ENCODE results near the gene PRKACB. TPM values are rescaled to one million over a fixed set of nuclear protein-coding genes. Genes with fewer than 3 reads are reported as not detected.
"Not testable (repeated sequence)": the region's sequence is repeated elsewhere in the genome, so short reads cannot be mapped to it uniquely, and the experiment has no call there.

PRKACB gene
- total RNA-seq, result 10 to 100 TPM; 20.1 to 22.7 TPM

DNA sequence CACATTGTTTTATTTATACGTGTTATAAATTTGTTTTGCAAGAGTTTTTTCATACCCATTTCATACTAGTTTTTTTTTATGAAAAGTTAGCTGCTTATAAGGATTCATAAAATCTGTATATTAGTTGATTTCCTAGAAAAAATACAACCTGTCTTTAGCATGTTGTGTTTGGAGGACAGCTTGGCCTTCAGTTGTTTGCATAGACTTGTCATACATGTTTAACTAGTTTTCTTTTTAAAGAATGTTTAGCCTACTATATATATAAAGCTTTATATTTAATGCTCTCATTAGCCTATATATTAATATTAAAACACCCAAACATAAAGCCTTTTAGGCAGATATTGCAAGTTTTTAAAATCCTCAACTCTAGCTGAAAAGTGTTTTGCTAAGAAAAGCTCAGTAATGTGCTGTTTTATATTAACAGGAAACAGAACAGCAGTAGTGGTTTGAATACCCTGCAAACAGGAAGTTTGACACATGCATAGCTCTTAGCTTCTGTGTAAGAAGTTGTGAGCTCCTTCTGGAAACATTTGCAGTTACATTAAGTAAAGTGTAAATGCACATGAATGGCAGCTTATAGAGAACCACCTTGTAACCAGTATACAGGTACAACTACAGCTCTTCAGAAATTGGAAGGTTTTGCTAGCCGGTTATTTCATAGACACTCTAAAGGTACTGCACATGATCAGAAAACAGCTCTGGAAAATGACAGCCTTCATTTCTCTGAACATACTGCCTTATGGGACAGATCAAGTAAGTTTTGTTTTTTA lies at the start of gene PRKACB:
PRKACB (plus strand) TSS at position 476 of the 770 bp plus-strand sequence; CDS start at position 567, 91 bp downstream.
- Mint-ChIP-seq H3K36me3 (no peaks in the 10 kb centered on the region), H3K27me3 (no peaks in the 10 kb centered on the region), H3K27ac (peak within 1 kb of the TSS; percentile 98), H3K4me1 (ENCODE audit: low read depth) (peaks cover 47% of the 10 kb centered on the region), H3K9me3 (peaks cover 3% of the 10 kb centered on the region), H3K4me3 (peak within 1 kb of the TSS; percentile 89)
- ChIA-PET CTCF (interaction anchor here (0.6 to 11.9 kb wide), 14 partner anchors 8 to 638 kb away, joined by 3 to 184 read pairs (median 6); partner anchors contain the start of genes GNG5 and SPATA1), POLR2A (interaction anchor here (0.7 to 2.5 kb wide), 9 partner anchors 9 to 430 kb away, joined by 3 to 17 read pairs (median 4); partner anchors contain the start of genes CTBS, GNG5 and SPATA1)
- DNase-seq, result no peak
- intact Hi-C loops (cut with micrococcal nuclease), result loop anchor here (1.0 to 2.0 kb wide), 8 partner anchors 8 to 711 kb away; partner anchors contain the start of genes GNG5, RPF1, SPATA1 and SSX2IP

DNA sequence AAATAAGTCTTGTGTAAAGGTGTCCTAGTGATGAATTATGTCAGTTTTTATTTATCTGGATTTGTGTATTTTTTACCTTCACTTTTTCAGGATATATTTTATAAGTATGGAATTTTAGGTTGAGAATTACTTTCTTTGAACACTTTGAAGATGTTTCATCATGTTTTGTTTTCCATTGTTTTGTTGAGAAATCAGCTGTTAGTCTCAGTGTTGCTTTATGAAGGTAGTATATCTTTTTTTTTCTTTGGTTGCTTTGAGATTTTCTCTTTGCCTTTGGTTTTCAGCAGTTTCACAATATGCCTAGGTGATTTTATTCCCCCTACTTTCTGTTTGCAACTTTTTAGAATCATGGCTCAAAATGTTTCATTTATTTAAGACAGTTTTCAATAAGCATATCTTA lies 48.8 kb upstream of the PRKACB start:
- Mint-ChIP-seq H3K4me1 (ENCODE audit: low read depth) (peaks cover 9% of the 10 kb centered on the region), H3K36me3 (peaks cover 2% of the 10 kb centered on the region), H3K4me3 (no peak overlapping the region), H3K27me3 (peaks cover 3% of the 10 kb centered on the region), H3K27ac (no peak overlapping the region), H3K9me3 (peaks cover 3% of the 10 kb centered on the region)
- DNase-seq, result no peak
- CTCF ChIA-PET, result no interaction called here
- intact Hi-C loops (cut with micrococcal nuclease), result no loop called here
- POLR2A ChIA-PET, result no interaction called here

DNA sequence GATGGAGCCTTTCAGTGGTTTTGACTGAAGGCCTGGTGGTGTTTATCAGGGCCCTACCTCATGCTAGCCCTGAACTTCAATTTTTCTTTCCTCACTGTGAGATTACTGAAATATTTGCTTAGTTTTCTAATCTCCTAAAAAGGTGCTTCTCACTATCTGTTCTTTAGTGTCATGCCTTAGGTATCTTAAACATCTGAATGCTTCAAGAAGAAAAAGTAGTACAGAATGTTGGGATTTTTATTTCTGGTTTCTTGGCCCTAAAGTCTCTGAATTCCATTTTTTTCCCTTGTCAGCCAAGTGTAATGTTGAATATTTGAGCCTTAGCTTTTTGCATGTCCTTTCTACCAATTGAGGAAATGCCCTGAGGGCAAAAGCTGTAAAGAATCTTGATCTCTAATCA lies 47.9 kb upstream of the PRKACB start:
- intact Hi-C loops (cut with micrococcal nuclease), result no loop called here
- DNase-seq, result no peak
- H3K4me1 Mint-ChIP-seq (ENCODE audit: low read depth), result peaks cover 3% of the 10 kb centered on the region
- peaks cover 3% of the 10 kb centered on the region for H3K27me3 Mint-ChIP-seq
- H3K27ac Mint-ChIP-seq, result no peak overlapping the region
- ChIA-PET CTCF (no interaction called here), POLR2A (no interaction called here)
- peaks cover 2% of the 10 kb centered on the region for H3K36me3 Mint-ChIP-seq
- H3K4me3 Mint-ChIP-seq, result no peak overlapping the region
- peaks cover 3% of the 10 kb centered on the region for H3K9me3 Mint-ChIP-seq

DNA sequence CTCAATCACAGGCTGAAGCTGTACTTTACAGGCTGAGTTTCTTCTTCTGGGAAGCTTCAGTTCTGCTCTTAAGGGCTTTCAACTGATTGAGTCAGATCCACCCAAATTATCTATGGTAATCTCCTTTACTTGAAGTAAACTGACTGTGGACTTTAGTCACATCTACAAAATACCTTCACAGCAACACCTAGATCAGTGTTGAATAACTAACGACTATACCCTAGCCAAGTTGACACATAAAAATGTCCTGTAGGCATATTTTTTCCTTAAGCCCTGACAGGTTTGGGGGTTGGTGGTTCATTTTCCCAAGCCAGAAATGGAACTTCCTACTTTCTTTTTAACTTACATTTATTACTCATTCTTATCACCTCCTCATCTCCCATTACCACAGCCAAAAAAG lies 42.9 kb upstream of the PRKACB start:
- H3K4me3 Mint-ChIP-seq, result no peak overlapping the region
- ChIA-PET CTCF (no interaction called here), POLR2A (interaction anchor here (0.5 kb wide), 1 partner anchor 520 kb away, joined by 3 read pairs; no protein-coding TSS in a partner anchor)
- intact Hi-C loops (cut with micrococcal nuclease), result no loop called here
- H3K27me3 Mint-ChIP-seq, result no peaks in the 10 kb centered on the region
- no peak for DNase-seq
- no peaks in the 10 kb centered on the region for H3K4me1 Mint-ChIP-seq (ENCODE audit: low read depth)
- no peaks in the 10 kb centered on the region for H3K36me3 Mint-ChIP-seq
- H3K27ac Mint-ChIP-seq, result no peak overlapping the region
- H3K9me3 Mint-ChIP-seq, result no peaks in the 10 kb centered on the region

DNA sequence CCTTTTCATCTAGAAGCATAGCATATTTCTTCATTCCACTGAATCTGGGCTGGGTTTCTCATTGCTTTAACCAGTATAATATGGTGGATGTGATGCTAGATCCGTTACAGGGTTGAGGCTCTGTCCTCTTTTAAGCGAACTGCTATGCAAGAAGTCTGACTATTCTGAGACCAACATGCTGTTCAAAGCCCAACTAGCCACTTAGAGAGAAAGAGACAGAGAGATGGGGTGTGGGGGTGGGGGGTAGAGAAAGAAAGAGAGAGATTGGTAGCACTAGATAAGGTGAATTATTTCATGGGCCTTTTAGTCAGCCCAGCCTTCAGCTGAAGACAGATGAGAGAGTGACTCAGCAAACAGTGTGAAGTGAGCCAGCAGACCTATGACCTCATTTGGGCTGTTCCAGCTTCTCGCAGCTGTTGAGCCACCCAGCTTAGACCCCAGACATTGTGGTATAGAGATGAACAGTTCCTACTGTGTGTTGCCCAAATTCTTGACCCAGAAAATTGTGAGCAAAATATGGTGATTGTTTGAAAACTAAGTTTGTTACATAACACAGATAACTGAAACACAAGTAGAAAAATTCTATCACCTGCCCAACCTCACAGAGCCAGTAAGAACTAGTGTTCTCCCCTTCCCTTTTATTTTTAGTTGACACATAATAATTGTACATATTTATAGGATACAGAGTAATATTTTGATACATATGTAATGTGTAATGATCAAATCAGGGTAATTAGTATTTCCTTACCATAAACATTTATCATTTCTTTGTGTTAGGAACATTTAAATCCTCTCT lies 40.7 kb upstream of the PRKACB start:
- Mint-ChIP-seq H3K36me3 (peaks cover 7% of the 10 kb centered on the region), H3K27me3 (no peaks in the 10 kb centered on the region), H3K4me1 (ENCODE audit: low read depth) (no peaks in the 10 kb centered on the region), H3K27ac (no peak overlapping the region), H3K9me3 (peaks cover 8% of the 10 kb centered on the region), H3K4me3 (no peak overlapping the region)
- POLR2A ChIA-PET, result no interaction called here
- CTCF ChIA-PET, result no interaction called here
- intact Hi-C loops (cut with micrococcal nuclease), result no loop called here
- peak; percentile 29 for DNase-seq

DNA sequence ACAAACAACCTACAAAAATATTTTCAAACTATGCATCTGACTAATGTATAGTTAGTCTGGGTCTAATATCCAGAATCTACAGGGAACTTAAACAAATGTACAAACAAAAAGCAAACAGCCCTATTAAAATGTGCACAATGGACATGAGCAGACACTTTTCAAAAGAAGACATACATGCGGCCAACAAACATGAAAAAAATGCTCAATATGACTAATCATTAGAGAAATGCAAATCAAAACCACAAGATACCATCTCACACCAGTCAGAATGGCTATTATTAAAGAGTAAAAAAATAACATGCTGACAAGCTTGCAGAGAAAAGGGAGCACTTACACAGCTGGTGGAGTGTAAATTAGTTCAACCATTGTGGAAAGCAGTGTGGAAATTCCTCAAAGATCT lies 36.5 kb upstream of the PRKACB start:
- H3K4me1 Mint-ChIP-seq (ENCODE audit: low read depth); H3K27ac Mint-ChIP-seq; DNase-seq; H3K36me3 Mint-ChIP-seq; CTCF ChIA-PET; intact Hi-C loops (cut with micrococcal nuclease); H3K27me3 Mint-ChIP-seq; H3K4me3 Mint-ChIP-seq; POLR2A ChIA-PET: not testable (repeated sequence)
- peaks cover 11% of the 10 kb centered on the region for H3K9me3 Mint-ChIP-seq

DNA sequence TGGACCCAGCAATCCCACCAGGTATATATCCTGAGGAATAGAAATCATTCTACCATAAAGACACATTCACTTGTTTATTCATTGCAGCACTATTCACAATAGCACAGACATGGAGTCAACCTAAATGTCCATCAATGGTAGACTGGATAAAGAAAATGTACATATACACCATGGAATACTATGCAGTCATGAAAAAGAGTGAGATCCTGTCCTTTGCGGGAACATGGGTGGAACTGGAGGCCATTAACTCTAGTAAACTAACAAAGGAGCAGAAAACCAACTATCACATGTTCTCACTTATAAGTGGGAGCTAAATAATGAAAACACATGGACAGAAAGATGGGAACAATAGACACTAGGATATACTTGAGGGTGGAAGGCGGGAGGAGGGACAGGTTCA lies 36.1 kb upstream of the PRKACB start:
- ChIA-PET CTCF (no interaction called here), POLR2A (no interaction called here)
- Mint-ChIP-seq H3K27ac (no peak overlapping the region), H3K36me3 (peaks cover 7% of the 10 kb centered on the region), H3K9me3 (peaks cover 11% of the 10 kb centered on the region), H3K4me3 (no peak overlapping the region), H3K4me1 (ENCODE audit: low read depth) (no peaks in the 10 kb centered on the region), H3K27me3 (no peaks in the 10 kb centered on the region)
- DNase-seq, result no peak
- intact Hi-C loops (cut with micrococcal nuclease), result no loop called here

DNA sequence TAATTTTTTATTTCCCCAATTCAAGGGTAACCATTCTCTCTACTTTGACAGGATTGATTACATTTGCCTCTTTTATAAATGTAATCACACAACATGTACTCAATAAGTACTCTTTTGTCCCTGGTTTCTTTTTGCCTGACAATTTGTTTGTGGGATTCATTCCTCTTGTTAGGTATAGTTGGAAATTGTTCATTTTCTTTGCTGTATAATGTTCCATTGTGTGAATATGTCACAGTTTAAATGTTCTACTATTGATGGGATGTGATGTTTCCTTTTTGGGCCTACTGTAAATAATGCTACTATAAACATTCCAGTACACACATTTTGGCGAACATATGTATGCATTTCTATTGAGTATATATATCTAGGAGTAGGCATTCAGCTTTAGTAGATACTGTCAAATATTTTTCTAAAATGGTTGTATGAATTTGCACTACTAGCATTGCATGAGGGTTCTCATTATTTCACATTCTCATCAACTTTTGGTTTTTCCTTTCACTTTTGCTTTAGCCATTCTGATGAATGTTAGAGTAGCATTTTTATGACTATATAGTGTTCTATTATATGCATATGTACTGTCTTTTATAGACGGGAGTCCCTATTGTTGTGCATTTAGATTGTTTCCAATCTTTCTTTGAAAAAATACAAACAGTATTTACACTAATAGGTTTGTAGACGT lies 35.0 kb upstream of the PRKACB start:
- Mint-ChIP-seq H3K27me3 (no peaks in the 10 kb centered on the region), H3K9me3 (peaks cover 11% of the 10 kb centered on the region), H3K4me3 (no peak overlapping the region), H3K4me1 (ENCODE audit: low read depth) (no peaks in the 10 kb centered on the region), H3K36me3 (peaks cover 7% of the 10 kb centered on the region), H3K27ac (no peak overlapping the region)
- intact Hi-C loops (cut with micrococcal nuclease), result no loop called here
- CTCF ChIA-PET, result no interaction called here
- POLR2A ChIA-PET, result no interaction called here
- DNase-seq, result no peak

DNA sequence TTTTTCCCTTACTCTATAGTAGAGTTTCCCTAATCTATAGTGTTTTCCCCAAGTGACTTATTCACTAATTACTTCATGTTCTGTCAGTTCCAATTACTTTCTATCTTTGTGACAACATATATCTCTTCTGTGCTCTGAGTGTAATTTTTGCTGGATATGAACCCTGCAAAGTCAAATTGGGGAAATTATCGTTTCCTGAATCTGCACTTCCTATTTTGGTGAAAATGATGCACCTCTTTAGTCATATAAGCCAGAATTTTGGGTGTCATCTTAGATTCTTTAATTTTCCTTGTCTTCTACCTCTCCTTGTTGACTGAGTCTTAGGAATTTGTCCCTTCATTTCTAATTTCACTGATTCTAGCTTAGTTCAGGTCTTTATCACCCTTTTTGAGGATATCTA lies 33.4 kb upstream of the PRKACB start:
- POLR2A ChIA-PET, result no interaction called here
- CTCF ChIA-PET, result no interaction called here
- Mint-ChIP-seq H3K27me3 (no peaks in the 10 kb centered on the region), H3K4me1 (ENCODE audit: low read depth) (no peaks in the 10 kb centered on the region), H3K27ac (no peak overlapping the region), H3K36me3 (peaks cover 7% of the 10 kb centered on the region), H3K9me3 (peaks cover 11% of the 10 kb centered on the region), H3K4me3 (no peak overlapping the region)
- intact Hi-C loops (cut with micrococcal nuclease), result no loop called here
- DNase-seq, result no peak

DNA sequence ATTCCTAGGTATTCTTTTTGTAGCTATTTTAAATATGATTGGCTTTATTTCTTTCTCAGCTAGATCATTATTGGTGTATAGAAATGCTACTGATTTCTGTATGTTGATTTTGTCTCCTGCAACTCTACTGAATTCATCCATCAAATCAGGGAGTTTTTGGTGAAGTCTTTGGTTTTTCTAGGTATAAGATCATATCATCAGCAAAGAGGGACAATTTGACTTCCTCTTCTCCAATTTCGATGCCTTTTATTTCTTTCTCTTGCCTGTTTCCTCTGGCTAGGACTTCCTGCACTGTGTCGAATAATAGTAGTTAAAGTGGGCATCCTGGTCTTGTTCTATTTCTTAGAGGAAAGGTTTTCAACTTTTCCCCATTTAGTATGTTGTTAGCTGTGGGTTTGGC lies 27.5 kb upstream of the PRKACB start:
- H3K4me1 Mint-ChIP-seq (ENCODE audit: low read depth), result peaks cover 7% of the 10 kb centered on the region
- intact Hi-C loops (cut with micrococcal nuclease), result no loop called here
- H3K9me3 Mint-ChIP-seq, result no peaks in the 10 kb centered on the region
- no peak for DNase-seq
- POLR2A ChIA-PET, result no interaction called here
- CTCF ChIA-PET, result interaction anchor here (1.1 kb wide), 1 partner anchor 185 kb away, joined by 3 read pairs; no protein-coding TSS in a partner anchor
- peaks cover 1% of the 10 kb centered on the region for H3K27me3 Mint-ChIP-seq
- no peak overlapping the region for H3K4me3 Mint-ChIP-seq
- H3K36me3 Mint-ChIP-seq, result no peaks in the 10 kb centered on the region
- no peak overlapping the region for H3K27ac Mint-ChIP-seq

DNA sequence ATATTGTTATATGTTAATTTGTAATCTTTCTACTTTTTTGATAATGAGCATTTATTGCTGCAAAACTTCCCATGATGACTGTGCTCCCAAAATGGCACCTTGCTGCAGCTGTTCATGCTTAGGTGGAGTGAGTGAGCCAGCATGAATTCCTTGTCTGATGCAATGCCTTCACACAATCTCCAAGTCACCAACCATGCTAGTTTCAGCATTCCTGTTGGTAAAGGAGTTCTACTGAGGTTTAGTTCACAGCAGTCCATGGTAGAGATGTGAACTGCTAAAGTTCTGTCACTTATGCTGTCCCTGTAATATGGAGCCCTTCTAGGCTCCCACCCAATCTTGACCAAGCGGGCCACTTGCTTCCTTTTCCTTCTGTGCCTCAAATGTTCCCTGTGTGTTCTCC lies 26.2 kb upstream of the PRKACB start:
- POLR2A ChIA-PET, result no interaction called here

DNA sequence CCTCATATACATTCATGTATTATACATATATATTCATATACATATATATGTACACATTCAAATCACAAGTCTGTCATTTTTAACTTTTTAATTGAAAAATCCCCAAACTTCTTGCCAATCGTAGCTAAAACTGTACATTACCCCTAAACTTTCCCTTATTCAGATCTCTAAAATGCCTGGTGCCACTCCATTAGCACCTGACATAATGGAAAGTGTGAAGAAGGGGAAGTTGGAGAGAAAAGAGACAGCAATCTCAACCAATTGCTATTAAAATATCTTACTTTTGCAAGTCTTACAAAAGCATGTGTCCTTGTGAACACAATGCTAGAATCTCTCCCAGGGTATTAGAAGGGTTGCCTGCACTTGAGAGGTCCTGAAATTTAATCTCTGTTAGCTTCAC lies 22.7 kb upstream of the PRKACB start:
- DNase-seq, result no peak
- peaks cover 1% of the 10 kb centered on the region for H3K27me3 Mint-ChIP-seq
- ChIA-PET POLR2A (no interaction called here), CTCF (interaction anchor here (0.7 to 5.2 kb wide), 2 partner anchors 190 to 212 kb away, joined by 3 to 75 read pairs; no protein-coding TSS in a partner anchor)
- H3K4me3 Mint-ChIP-seq, result no peak overlapping the region
- intact Hi-C loops (cut with micrococcal nuclease), result loop anchor here (5.0 to 10.0 kb wide), 2 partner anchors 124 to 217 kb away; partner anchors contain the start of gene TTLL7
- no peak overlapping the region for H3K27ac Mint-ChIP-seq
- no peaks in the 10 kb centered on the region for H3K36me3 Mint-ChIP-seq
- H3K9me3 Mint-ChIP-seq, result no peaks in the 10 kb centered on the region
- peaks cover 6% of the 10 kb centered on the region for H3K4me1 Mint-ChIP-seq (ENCODE audit: low read depth)

More for the DNA sequence above, 26.2 kb upstream of the PRKACB start:
- DNase-seq, result no peak
- Mint-ChIP-seq H3K4me1 (ENCODE audit: low read depth) (peaks cover 7% of the 10 kb centered on the region), H3K27me3 (peaks cover 1% of the 10 kb centered on the region), H3K27ac (no peak overlapping the region), H3K4me3 (no peak overlapping the region), H3K36me3 (no peaks in the 10 kb centered on the region), H3K9me3 (no peaks in the 10 kb centered on the region)
- CTCF ChIA-PET, result no interaction called here
- intact Hi-C loops (cut with micrococcal nuclease), result no loop called here
